HepG2 (cell line): ENCODE results near the gene NCOA7. TPM values are rescaled to one million over a fixed set of nuclear protein-coding genes. Genes with fewer than 3 reads are reported as not detected.

Experiments used
- ATAC-seq: fragments of 200-7000 bp; cut with Tn5 transposase; 3 replicates; pipeline ENCODE4 v1.9.1; 2020; ENCODE audit warnings: mild to moderate bottlenecking, moderate library complexity
- BruUV-seq: library from RNA; stranded (reverse); fragments of 400-500 nt; replicated peaks from 2 replicates; lab custom pipeline; 2021; lab: Mats Ljungman, UMichigan
- CTCF ChIA-PET: fragments of 300-600 bp; formaldehyde crosslinking; extraction: SDS; loops from one replicate; lab custom pipeline; 2021; ENCODE audit warnings: low total read pairs, inconsistent platforms, low intra/inter-chr PET ratio; lab: Yijun Ruan, JAX
- POLR2A ChIA-PET: fragments of 350-600 bp; sonication (Branson Sonifier 250); formaldehyde crosslinking; loops from one replicate; lab custom pipeline; 2020; ENCODE audit warnings: antibody characterized with exemption, inconsistent platforms; lab: Yijun Ruan, JAX
- DNase-seq: peaks from one replicate; pipeline ENCODE4 v3.0.0-alpha.2; 2015; ENCODE audit warnings: low spot score
- FAIRE-seq: peaks from 3 replicates; lab custom pipeline; 2011; peaks lifted over from hg19 to GRCh38; lab: Jason Lieb, UNC
- H2AFZ ChIP-seq: one replicate; pipeline ENCODE4 v1.6.1; 2011; ENCODE audit warnings: low read length, inconsistent platforms
- H3K27ac ChIP-seq: fragments of 300-600 bp; 3 replicates; pipeline ENCODE4 v1.8.0; 2011; ENCODE audit warnings: mixed run types, mild to moderate bottlenecking, mixed read lengths, low read length, inconsistent platforms; ENCODE audit not compliant: insufficient read depth; ENCODE audit errors: extremely low read length
- H3K27me3 ChIP-seq, 2 experiments: fragments of 200-600 bp in 1 of 2; 2 replicates in 1 of 2; 3 replicates in 1 of 2; pipeline versions ENCODE4 v1.6.0 to v1.8.0; 2011; ENCODE audit warnings: low read length in 2 of 2, mild to moderate bottlenecking in 2 of 2, moderate library complexity in 2 of 2, inconsistent platforms in 1 of 2; ENCODE audit not compliant: insufficient read depth in 2 of 2, control insufficient read depth in 1 of 2
- H3K36me3 ChIP-seq, 2 experiments: fragments of 200-600 bp in 1 of 2; replicated peaks in 1 of 2; 2 replicates in 1 of 2; 3 replicates in 1 of 2; pipeline versions ENCODE4 v1.5.1 to v1.8.0; 2011; ENCODE audit warnings: low read length in 2 of 2, inconsistent platforms in 1 of 2; ENCODE audit not compliant: insufficient read depth in 2 of 2, control insufficient read depth in 1 of 2
- H3K4me1 ChIP-seq: 2 replicates; pipeline ENCODE4 v1.5.1; 2012; ENCODE audit warnings: low read length, inconsistent platforms; ENCODE audit not compliant: insufficient read depth
- H3K4me2 ChIP-seq: 2 replicates; pipeline ENCODE4 v1.6.0; 2011; ENCODE audit warnings: low read depth, low read length, inconsistent platforms
- H3K4me3 ChIP-seq, 3 experiments: fragments of 200-600 bp in 1 of 3; sonication (generic), shearing (Covaris generic) in 1 of 3; replicated peaks in 1 of 3; 2 replicates each; pipeline ENCODE4 v1.5.1; 2011 to 2016; ENCODE audit warnings: low read length in 3 of 3, inconsistent platforms in 2 of 3, low read depth in 2 of 3, mild to moderate bottlenecking in 2 of 3, control low read depth in 1 of 3, mixed read lengths in 1 of 3; ENCODE audit not compliant: insufficient read depth in 1 of 3
- H3K79me2 ChIP-seq: one replicate; pipeline ENCODE4 v1.6.1; 2011; ENCODE audit warnings: low read length, inconsistent platforms; ENCODE audit not compliant: insufficient read depth
- H3K9ac ChIP-seq: 2 replicates; pipeline ENCODE4 v1.6.0; 2011; ENCODE audit warnings: mild to moderate bottlenecking, low read depth, low read length, inconsistent platforms; ENCODE audit not compliant: insufficient read depth
- H3K9me3 ChIP-seq: 2 replicates; pipeline ENCODE4 v1.5.1; 2012; ENCODE audit warnings: mild to moderate bottlenecking, low read length
- H4K20me1 ChIP-seq: 2 replicates; pipeline ENCODE4 v1.6.0; 2011; ENCODE audit warnings: inconsistent platforms, mild to moderate bottlenecking, low read length, moderate library complexity; ENCODE audit not compliant: insufficient read depth
- CREB1 ChIP-seq, 2 experiments: fragments of 450-650 bp in 1 of 2; IDR thresholded peaks; 2 replicates each; pipeline ENCODE4 v1.6.1; 2016 to 2017; ENCODE audit warnings: control low read depth in 1 of 2, mild to moderate bottlenecking in 1 of 2, missing compliant biosample characterization in 1 of 2, missing genetic modification characterization in 1 of 2
- MEIS1 ChIP-seq: sonication (generic); formaldehyde crosslinking; IDR thresholded peaks from 2 replicates; pipeline ENCODE4 v1.9.0; 2021; ENCODE audit warnings: mild to moderate bottlenecking, missing genetic modification reagents, moderate library complexity, borderline replicate concordance
- SALL1 ChIP-seq: sonication (generic); formaldehyde crosslinking; IDR thresholded peaks from 2 replicates; pipeline ENCODE4 v1.8.0; 2022; ENCODE audit warnings: mild to moderate bottlenecking, missing genetic modification reagents
- SP5 ChIP-seq: IDR thresholded peaks from 2 replicates; pipeline ENCODE4 v1.6.1; 2016; ENCODE audit warnings: low read depth, borderline replicate concordance
- ZNF503 ChIP-seq: sonication (generic); formaldehyde crosslinking; IDR thresholded peaks from 2 replicates; pipeline ENCODE4 v1.4.0; 2020; ENCODE audit warnings: missing genetic modification reagents
- ZNF547 ChIP-seq: sonication (generic); formaldehyde crosslinking; IDR thresholded peaks from 2 replicates; pipeline ENCODE4 v1.5.1; 2020; ENCODE audit warnings: mild to moderate bottlenecking, missing genetic modification reagents
- WGBS: methylation state at CpG from one replicate; pipeline ENCODE4 v1.1.6; 2017; ENCODE audit warnings: low lambda C conversion rate; 5-methylcytosine and 5-hydroxymethylcytosine counted together
- in situ Hi-C: cut with HindIII; loops from 2 replicates; pipeline ENCODE4 v1.10.0; 2017; ENCODE audit warnings: low pct_unique_long_range_greater_than_20kb; ENCODE audit not compliant: extremely low pct_ligation_motif_present
- intact Hi-C: fragments of 100-400 bp; cut with micrococcal nuclease; formaldehyde crosslinking; loops from one replicate; pipeline ENCODE4 v1.10.0; 2022; ENCODE audit not compliant: unreplicated experiment
- polyA plus RNA-seq, 8 experiments: library from polyadenylated mRNA; depleted of rRNA in 3 of 8; stranded (reverse) in 7 of 8; unstranded in 1 of 8; fragments of >200 nt; fragmentation: Illumina TruSeq in 4 of 8; extraction: Trizol in 4 of 8; gene quantifications; 2 replicates each; pipeline versions ENCODE4 v1.2.1 to v1.2.3, GENCODE V29; 2011 to 2016; ENCODE audit warnings: low read depth in 4 of 8, missing spikeins in 1 of 8, mixed read lengths in 1 of 8; ENCODE audit not compliant: insufficient read depth in 1 of 8
- total RNA-seq, 5 experiments: library from RNA; depleted of rRNA; stranded (reverse); fragments of >200 nt; fragmentation: Illumina TruSeq; extraction: Trizol; gene quantifications; 2 replicates each; pipeline ENCODE4 v1.2.3, GENCODE V29; 2016; ENCODE audit warnings: low read depth in 1 of 5
- TF ChIP-seq, protein P1 (sequence below): sonication (generic); formaldehyde crosslinking; IDR thresholded peaks from 2 replicates; pipeline ENCODE4 v1.4.0; 2020; ENCODE audit warnings: mild to moderate bottlenecking, missing genetic modification reagents

The NCOA7 gene
- total and polyA plus RNA-seq, 2 of the 13 experiments (the other 11 are each of a cell fraction or from before 2014, with no cell fraction given): 13.6 to 20.8 TPM

DNA sequence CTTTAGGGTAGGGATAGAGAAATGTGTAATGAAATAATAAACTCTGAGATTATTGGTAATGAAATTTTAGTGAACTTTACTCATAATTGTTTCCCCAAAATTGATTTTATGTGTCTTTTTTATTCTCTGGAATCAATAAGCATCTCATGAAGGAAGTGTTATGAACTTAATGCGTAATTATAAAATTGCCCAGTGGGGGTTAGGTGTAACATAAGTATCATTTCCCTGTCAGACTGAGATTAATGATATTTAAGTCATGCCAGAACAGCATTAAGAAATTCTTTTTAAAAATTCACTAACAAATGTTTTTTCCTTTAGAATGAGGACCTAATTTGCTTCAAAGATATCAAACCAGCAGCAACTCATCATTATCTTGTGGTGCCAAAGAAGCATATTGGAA, 175.8 kb downstream of the NCOA7 start:
- BruUV-seq: no TSS peak
- no peak for TF ChIP-seq SALL1 (CRISPR knock-in tag)
- no peak for TF ChIP-seq CREB1 (IDR thresholded peaks at IDR 0.05)
- no peak for TF ChIP-seq CREB1 (CRISPR knock-in tag; IDR thresholded peaks at IDR 0.05)
- no peaks in the 10 kb centered on the region for H3K9me3 ChIP-seq
- DNase-seq (no peak), FAIRE-seq (no peak), ATAC-seq (no peak)
- H2AFZ ChIP-seq: no peak overlapping the region
- no peaks in the 10 kb centered on the region for H4K20me1 ChIP-seq
- no peak overlapping the region for H3K4me2 ChIP-seq
- in situ Hi-C loops (no loop called here), intact Hi-C loops (no loop called here)
- no peak overlapping the region for H3K9ac ChIP-seq
- no peaks in the 10 kb centered on the region for H3K27me3 ChIP-seq
- no peak overlapping the region for H3K4me3 ChIP-seq
- POLR2A ChIA-PET: no interaction called here
- CTCF ChIA-PET: no interaction called here
- H3K4me1 ChIP-seq: peaks cover 14% of the 10 kb centered on the region
- H3K79me2 ChIP-seq: peaks cover 10% of the 10 kb centered on the region
- peaks cover 4 to 18% of the 10 kb centered on the region in 2 experiments for H3K36me3 ChIP-seq
- no peak overlapping the region for H3K27ac ChIP-seq
- WGBS: 98% methylated on average over 1 of the region's 1 CpG

- Histone ChIP-seq H3K27ac (no peak overlapping the region), H3K9ac (no peak overlapping the region), H2AFZ (no peak overlapping the region), H3K79me2 (peaks cover 6% of the 10 kb centered on the region), H3K4me2 (no peak overlapping the region), H3K4me1 (peaks cover 7% of the 10 kb centered on the region), H3K9me3 (no peaks in the 10 kb centered on the region), H3K36me3 (peaks cover 5 to 24% of the 10 kb centered on the region in 2 experiments), H3K27me3 (no peaks in the 10 kb centered on the region), H4K20me1 (no peaks in the 10 kb centered on the region), H3K4me3 (no peak overlapping the region)
- POLR2A ChIA-PET: no interaction called here
- WGBS: 95% methylated on average over 2 of the region's 2 CpGs
- FAIRE-seq: no peak
- CTCF ChIA-PET: no interaction called here
- in situ Hi-C loops: no loop called here
- no peak for ATAC-seq
- DNase-seq: no peak
- no peak for TF ChIP-seq ZNF547 (CRISPR knock-in tag)
- TF ChIP-seq, protein P1, sequence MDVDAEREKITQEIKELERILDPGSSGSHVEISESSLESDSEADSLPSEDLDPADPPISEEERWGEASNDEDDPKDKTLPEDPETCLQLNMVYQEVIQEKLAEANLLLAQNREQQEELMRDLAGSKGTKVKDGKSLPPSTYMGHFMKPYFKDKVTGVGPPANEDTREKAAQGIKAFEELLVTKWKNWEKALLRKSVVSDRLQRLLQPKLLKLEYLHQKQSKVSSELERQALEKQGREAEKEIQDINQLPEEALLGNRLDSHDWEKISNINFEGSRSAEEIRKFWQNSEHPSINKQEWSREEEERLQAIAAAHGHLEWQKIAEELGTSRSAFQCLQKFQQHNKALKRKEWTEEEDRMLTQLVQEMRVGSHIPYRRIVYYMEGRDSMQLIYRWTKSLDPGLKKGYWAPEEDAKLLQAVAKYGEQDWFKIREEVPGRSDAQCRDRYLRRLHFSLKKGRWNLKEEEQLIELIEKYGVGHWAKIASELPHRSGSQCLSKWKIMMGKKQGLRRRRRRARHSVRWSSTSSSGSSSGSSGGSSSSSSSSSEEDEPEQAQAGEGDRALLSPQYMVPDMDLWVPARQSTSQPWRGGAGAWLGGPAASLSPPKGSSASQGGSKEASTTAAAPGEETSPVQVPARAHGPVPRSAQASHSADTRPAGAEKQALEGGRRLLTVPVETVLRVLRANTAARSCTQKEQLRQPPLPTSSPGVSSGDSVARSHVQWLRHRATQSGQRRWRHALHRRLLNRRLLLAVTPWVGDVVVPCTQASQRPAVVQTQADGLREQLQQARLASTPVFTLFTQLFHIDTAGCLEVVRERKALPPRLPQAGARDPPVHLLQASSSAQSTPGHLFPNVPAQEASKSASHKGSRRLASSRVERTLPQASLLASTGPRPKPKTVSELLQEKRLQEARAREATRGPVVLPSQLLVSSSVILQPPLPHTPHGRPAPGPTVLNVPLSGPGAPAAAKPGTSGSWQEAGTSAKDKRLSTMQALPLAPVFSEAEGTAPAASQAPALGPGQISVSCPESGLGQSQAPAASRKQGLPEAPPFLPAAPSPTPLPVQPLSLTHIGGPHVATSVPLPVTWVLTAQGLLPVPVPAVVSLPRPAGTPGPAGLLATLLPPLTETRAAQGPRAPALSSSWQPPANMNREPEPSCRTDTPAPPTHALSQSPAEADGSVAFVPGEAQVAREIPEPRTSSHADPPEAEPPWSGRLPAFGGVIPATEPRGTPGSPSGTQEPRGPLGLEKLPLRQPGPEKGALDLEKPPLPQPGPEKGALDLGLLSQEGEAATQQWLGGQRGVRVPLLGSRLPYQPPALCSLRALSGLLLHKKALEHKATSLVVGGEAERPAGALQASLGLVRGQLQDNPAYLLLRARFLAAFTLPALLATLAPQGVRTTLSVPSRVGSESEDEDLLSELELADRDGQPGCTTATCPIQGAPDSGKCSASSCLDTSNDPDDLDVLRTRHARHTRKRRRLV (CRISPR knock-in tag): no peak
- TF ChIP-seq ZNF503 (CRISPR knock-in tag): no peak
- no peak for TF ChIP-seq MEIS1 (CRISPR knock-in tag)
- TF ChIP-seq SP5 (CRISPR knock-in tag): no peak
- intact Hi-C loops: no loop called here
- no TSS peak for BruUV-seq
Observed at GRCh38 chr6:125968493-125968892, 177.7 kb downstream of the NCOA7 start.
